ENCODE data around the gene CCNA2.

Gene CCNA2

GRCh38 chr4:121789960-121790829, 33.5 kb downstream of the CCNA2 start:
- H3K4me3 ChIP-seq (ENCODE audit: low read depth in 1 of 2, low read length in 1 of 2) = no peak overlapping the region
- no peak for TF ChIP-seq CTCF (IDR thresholded peaks at IDR 0.05)
- H3K36me3 ChIP-seq = no peaks in the 10 kb centered on the region
- H3K27me3 ChIP-seq = peaks cover 67% of the 10 kb centered on the region
- no peak overlapping the region for H3K27ac ChIP-seq
- no peaks in the 10 kb centered on the region for H3K4me1 ChIP-seq (ENCODE audit: control insufficient read depth in 1 of 2, insufficient read depth in 1 of 2, low read depth in 1 of 2, low read length in 1 of 2)
- H3K9me3 ChIP-seq = no peaks in the 10 kb centered on the region

GRCh38 chr4:121789455-121789854, 34.2 kb downstream of the CCNA2 start:
- no peak overlapping the region for H3K27ac ChIP-seq
- no peaks in the 10 kb centered on the region for H3K36me3 ChIP-seq
- H3K27me3 ChIP-seq = peaks cover 62% of the 10 kb centered on the region
- no peak overlapping the region for H3K4me3 ChIP-seq (ENCODE audit: low read depth in 1 of 2, low read length in 1 of 2)
- H3K9me3 ChIP-seq = no peaks in the 10 kb centered on the region
- TF ChIP-seq CTCF (IDR thresholded peaks at IDR 0.05) = no peak
- no peaks in the 10 kb centered on the region for H3K4me1 ChIP-seq (ENCODE audit: control insufficient read depth in 1 of 2, insufficient read depth in 1 of 2, low read depth in 1 of 2, low read length in 1 of 2)

- H3K36me3 ChIP-seq = no peaks in the 10 kb centered on the region
- no peak overlapping the region for H3K4me3 ChIP-seq (ENCODE audit: low read depth in 1 of 2, low read length in 1 of 2)
- peaks cover 56% of the 10 kb centered on the region for H3K27me3 ChIP-seq
- TF ChIP-seq CTCF (IDR thresholded peaks at IDR 0.05) = no peak
- H3K9me3 ChIP-seq = no peaks in the 10 kb centered on the region
- H3K4me1 ChIP-seq (ENCODE audit: control insufficient read depth in 1 of 2, insufficient read depth in 1 of 2, low read depth in 1 of 2, low read length in 1 of 2) = no peaks in the 10 kb centered on the region
- H3K27ac ChIP-seq = no peak overlapping the region
Observed at GRCh38 chr4:121788896-121789295, 34.8 kb downstream of the CCNA2 start.

- Histone ChIP-seq H3K4me1 (ENCODE audit: control insufficient read depth in 1 of 2, insufficient read depth in 1 of 2, low read depth in 1 of 2, low read length in 1 of 2) (no peaks in the 10 kb centered on the region), H3K27me3 (peaks cover 38% of the 10 kb centered on the region), H3K27ac (no peak overlapping the region), H3K36me3 (no peaks in the 10 kb centered on the region), H3K4me3 (ENCODE audit: low read depth in 1 of 2, low read length in 1 of 2) (no peak overlapping the region), H3K9me3 (no peaks in the 10 kb centered on the region)
- TF ChIP-seq CTCF (IDR thresholded peaks at IDR 0.05) = no peak
Observed at GRCh38 chr4:121786221-121786620, 37.5 kb downstream of the CCNA2 start.

GRCh38 chr4:121785479-121785878, 38.2 kb downstream of the CCNA2 start:
- H3K36me3 ChIP-seq = no peaks in the 10 kb centered on the region
- H3K27me3 ChIP-seq = peaks cover 31% of the 10 kb centered on the region
- H3K4me3 ChIP-seq (ENCODE audit: low read depth in 1 of 2, low read length in 1 of 2) = no peak overlapping the region
- H3K27ac ChIP-seq = no peak overlapping the region
- H3K4me1 ChIP-seq (ENCODE audit: control insufficient read depth in 1 of 2, insufficient read depth in 1 of 2, low read depth in 1 of 2, low read length in 1 of 2) = no peaks in the 10 kb centered on the region
- no peaks in the 10 kb centered on the region for H3K9me3 ChIP-seq
- no peak for TF ChIP-seq CTCF (IDR thresholded peaks at IDR 0.05)

All from neutrophil (primary cell).